ENCODE measurements around the gene TMEM183A.

The TMEM183A gene

DNA sequence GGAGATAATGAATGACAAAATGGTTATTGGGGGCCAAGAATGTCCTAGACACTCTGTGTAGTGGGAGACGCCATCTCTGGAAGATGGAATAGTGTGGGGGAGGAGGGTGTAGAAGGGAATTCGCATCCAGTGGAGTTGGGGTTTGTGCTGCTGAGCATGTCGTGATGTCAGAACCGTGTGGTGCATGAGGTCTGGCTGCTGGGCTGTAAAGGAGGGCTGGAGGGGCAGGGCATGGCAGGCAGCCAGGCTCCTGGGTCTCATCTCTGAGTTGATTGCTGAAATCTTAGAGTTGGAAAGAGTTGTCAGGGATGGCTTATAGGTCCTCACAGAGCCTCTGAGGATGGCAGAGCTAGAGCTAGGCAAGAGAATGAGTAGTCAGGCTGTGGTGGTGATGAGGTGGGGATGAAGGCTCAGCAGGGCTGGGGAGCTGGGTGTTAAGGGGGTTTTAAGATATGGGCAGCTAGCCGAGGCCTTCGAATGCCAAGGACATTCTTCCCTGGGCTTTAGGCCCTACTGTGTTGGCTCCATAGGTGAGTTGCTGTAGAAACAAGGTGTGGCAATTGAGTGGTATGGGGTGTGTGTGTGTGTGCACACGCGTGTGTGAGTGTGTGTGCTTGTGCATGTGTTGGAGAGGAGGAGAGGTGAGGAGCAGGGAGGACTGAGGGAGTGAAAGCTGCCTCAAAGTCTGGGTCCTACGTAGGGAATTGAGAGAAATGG, 21.1 kb downstream of the TMEM183A start:
- H3K27ac ChIP-seq (ENCODE audit: insufficient read depth in 1 of 2, low read depth in 1 of 2, low read length in 2 of 2, poor library complexity in 1 of 2, severe bottlenecking in 2 of 2): no peak overlapping the region
- H3K4me1 ChIP-seq (ENCODE audit: control extremely low read depth in 1 of 4, control insufficient read depth in 4 of 4, insufficient read depth in 4 of 4, low read length in 3 of 4): peaks cover 0 to 14% (median 8%) of the 10 kb centered on the region in 4 experiments
- no peaks in the 10 kb centered on the region for H3K9me3 ChIP-seq (ENCODE audit: control extremely low read depth in 1 of 5, control insufficient read depth in 4 of 5, insufficient read depth in 2 of 5, low read depth in 1 of 5, low read length in 4 of 5)
- ChIA-PET CTCF (interaction anchor here (0.9 to 6.9 kb wide), 6 partner anchors 13 to 240 kb away, joined by 3 to 65 read pairs (median 4); partner anchors contain the start of gene TMEM183A), POLR2A (interaction anchor here (0.7 kb wide), 1 partner anchor 209 kb away, joined by 3 read pairs; no protein-coding TSS in a partner anchor)
- H3K27me3 ChIP-seq (replicated peaks in 2 of 5; ENCODE audit: control insufficient read depth in 4 of 5, insufficient read depth in 5 of 5, low read length in 4 of 5): peaks cover 3 to 24% (median 21%) of the 10 kb centered on the region in 5 experiments
- H3K4me3 ChIP-seq (ENCODE audit: control insufficient read depth in 1 of 7, extremely low read depth in 1 of 7, insufficient read depth in 4 of 7, low read depth in 2 of 7, low read length in 6 of 7): no peak overlapping the region
- no peak for DNase-seq
- peaks cover 4 to 18% (median 11%) of the 10 kb centered on the region in 4 experiments for H3K36me3 ChIP-seq (ENCODE audit: control insufficient read depth in 4 of 4, insufficient read depth in 4 of 4, low read length in 3 of 4)
- 96% methylated on average over 5 of the region's 9 CpGs for WGBS (ENCODE audit: insufficient coverage)

DNA sequence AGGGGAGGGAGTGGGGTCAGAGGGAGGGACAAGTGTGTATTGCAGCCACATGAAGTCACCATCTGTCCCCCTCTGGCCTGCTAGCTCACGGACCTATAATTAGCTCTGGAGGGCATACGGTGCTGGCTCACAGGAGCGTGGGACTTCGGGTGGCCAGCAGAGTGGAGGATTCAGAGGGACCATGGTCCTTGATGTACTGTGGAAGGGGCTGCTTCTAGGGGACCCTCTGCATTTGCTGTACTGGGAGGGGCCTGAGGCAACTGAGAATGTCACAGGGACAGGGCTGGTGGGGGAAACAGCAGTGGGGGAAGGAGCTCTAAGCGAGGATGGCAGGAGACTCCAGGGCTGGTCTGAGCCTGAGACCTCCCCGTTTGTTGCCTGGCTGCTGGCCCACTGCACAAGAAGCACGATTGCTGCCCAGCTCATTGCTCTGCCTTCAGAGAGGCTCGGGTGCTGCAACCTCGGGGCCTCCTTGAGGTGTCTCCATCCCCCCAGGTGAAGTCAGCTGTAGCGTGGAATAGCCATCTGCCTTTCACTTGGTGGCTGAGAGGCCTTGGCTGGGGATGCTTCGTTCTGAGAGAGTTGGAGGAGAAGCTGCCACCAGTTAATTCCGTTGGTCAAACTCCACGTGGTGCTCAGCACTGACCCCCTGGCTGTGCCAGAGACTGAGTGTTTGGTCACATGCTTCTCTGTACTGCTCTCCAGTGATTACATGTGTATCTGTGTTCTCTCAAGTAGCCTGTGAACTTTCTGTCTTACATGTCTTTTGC, 21.8 kb downstream of the TMEM183A start:
- no peak for DNase-seq
- Histone ChIP-seq H3K9me3 (ENCODE audit: control extremely low read depth in 1 of 5, control insufficient read depth in 4 of 5, insufficient read depth in 2 of 5, low read depth in 1 of 5, low read length in 4 of 5) (no peaks in the 10 kb centered on the region), H3K27me3 (replicated peaks in 2 of 5; ENCODE audit: control insufficient read depth in 4 of 5, insufficient read depth in 5 of 5, low read length in 4 of 5) (peaks cover 3 to 24% (median 21%) of the 10 kb centered on the region in 5 experiments), H3K36me3 (ENCODE audit: control insufficient read depth in 4 of 4, insufficient read depth in 4 of 4, low read length in 3 of 4) (peaks cover 3 to 12% (median 8%) of the 10 kb centered on the region in 4 experiments), H3K4me1 (ENCODE audit: control extremely low read depth in 1 of 4, control insufficient read depth in 4 of 4, insufficient read depth in 4 of 4, low read length in 3 of 4) (peaks cover 0 to 14% (median 8%) of the 10 kb centered on the region in 4 experiments), H3K4me3 (ENCODE audit: control insufficient read depth in 1 of 7, extremely low read depth in 1 of 7, insufficient read depth in 4 of 7, low read depth in 2 of 7, low read length in 6 of 7) (no peak overlapping the region), H3K27ac (ENCODE audit: insufficient read depth in 1 of 2, low read depth in 1 of 2, low read length in 2 of 2, poor library complexity in 1 of 2, severe bottlenecking in 2 of 2) (no peak overlapping the region)
- POLR2A ChIA-PET: no interaction called here
- 95% methylated on average over 13 of the region's 13 CpGs for WGBS (ENCODE audit: insufficient coverage)
- CTCF ChIA-PET: interaction anchor here (0.9 to 6.9 kb wide), 6 partner anchors 12 to 240 kb away, joined by 3 to 65 read pairs (median 14); no protein-coding TSS in a partner anchor

DNA sequence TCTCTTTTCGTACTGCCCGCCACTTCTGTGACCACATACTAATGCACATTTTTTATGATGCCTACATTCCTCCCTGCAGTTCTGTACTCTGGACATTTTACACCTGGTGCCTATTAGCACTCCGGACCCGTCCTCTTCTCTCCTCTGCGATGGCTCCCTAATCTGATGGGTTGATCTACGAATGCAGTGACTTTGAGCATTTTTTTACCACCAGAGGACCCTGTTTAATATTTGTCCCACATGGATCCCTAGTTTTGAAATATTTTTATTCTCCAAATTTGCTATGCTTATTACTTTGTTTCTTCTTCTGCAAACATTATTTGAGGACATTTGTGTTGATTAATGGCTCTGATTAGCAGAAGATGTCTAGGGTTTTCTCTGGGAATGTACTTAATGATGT, 24.3 kb downstream of the TMEM183A start:
- peak in 1 of 3 donors; percentile 38 for DNase-seq
- Histone ChIP-seq H3K27me3 (replicated peaks in 2 of 5; ENCODE audit: control insufficient read depth in 4 of 5, insufficient read depth in 5 of 5, low read length in 4 of 5) (peaks cover 3 to 25% (median 20%) of the 10 kb centered on the region in 5 experiments), H3K4me1 (ENCODE audit: control extremely low read depth in 1 of 4, control insufficient read depth in 4 of 4, insufficient read depth in 4 of 4, low read length in 3 of 4) (peaks cover 0 to 10% (median 6%) of the 10 kb centered on the region in 4 experiments), H3K27ac (ENCODE audit: insufficient read depth in 1 of 2, low read depth in 1 of 2, low read length in 2 of 2, poor library complexity in 1 of 2, severe bottlenecking in 2 of 2) (no peak overlapping the region), H3K36me3 (ENCODE audit: control insufficient read depth in 4 of 4, insufficient read depth in 4 of 4, low read length in 3 of 4) (no peaks in the 10 kb centered on the region), H3K9me3 (ENCODE audit: control extremely low read depth in 1 of 5, control insufficient read depth in 4 of 5, insufficient read depth in 2 of 5, low read depth in 1 of 5, low read length in 4 of 5) (no peaks in the 10 kb centered on the region), H3K4me3 (ENCODE audit: control insufficient read depth in 1 of 7, extremely low read depth in 1 of 7, insufficient read depth in 4 of 7, low read depth in 2 of 7, low read length in 6 of 7) (no peak overlapping the region)
- WGBS (ENCODE audit: insufficient coverage): 64% methylated on average over 5 of the region's 6 CpGs
- CTCF ChIA-PET: interaction anchor here (0.6 to 6.9 kb wide), 4 partner anchors 9 to 237 kb away, joined by 4 to 65 read pairs (median 26); no protein-coding TSS in a partner anchor
- POLR2A ChIA-PET: no interaction called here

DNA sequence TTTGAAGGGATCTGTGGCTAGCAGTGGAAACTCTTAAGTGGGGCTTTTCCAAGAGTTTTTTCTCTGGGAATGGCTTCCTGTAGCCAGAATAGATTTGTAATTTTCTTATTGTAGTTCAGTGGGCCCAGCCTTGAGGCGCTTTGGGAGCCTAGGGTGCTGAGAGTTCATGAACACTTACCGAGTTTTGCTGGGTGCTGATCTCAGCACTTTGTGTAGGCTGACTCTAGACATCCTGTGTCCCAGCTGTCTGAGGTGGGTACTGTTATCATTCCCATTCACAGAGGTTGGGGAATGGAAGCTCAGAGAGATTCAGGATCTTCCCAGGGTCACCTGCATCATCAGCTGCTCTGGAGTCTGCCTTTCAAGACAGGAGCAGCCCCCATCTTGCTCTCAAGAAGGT, 26.1 kb downstream of the TMEM183A start:
- POLR2A ChIA-PET: interaction anchor here (0.7 kb wide), 1 partner anchor 78 kb away, joined by 3 read pairs; no protein-coding TSS in a partner anchor
- WGBS (ENCODE audit: insufficient coverage): 100% methylated on average over 2 of the region's 2 CpGs

DNA sequence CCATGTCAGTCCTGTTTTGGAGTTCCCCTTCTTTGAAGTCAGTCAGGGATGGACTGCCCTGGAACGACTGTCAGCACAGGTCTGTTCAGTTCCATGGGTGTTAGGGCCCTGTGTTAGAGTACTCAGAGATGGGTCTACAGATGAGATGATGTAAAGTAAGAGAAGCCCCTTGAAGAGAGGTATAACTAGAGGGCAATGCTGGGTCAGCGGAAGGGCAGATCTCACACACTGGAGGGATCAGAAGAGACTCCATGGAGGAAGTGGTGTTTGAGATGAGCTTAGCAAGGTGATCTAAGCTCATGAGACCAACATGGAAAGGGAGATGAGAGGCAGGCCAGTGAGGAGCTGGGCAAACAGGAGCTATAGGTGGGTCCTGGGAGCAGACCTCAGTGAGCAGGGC, 26.7 kb downstream of the TMEM183A start:
- H3K27ac ChIP-seq (ENCODE audit: insufficient read depth in 1 of 2, low read depth in 1 of 2, low read length in 2 of 2, poor library complexity in 1 of 2, severe bottlenecking in 2 of 2): no peak overlapping the region
- H3K9me3 ChIP-seq (ENCODE audit: control extremely low read depth in 1 of 5, control insufficient read depth in 4 of 5, insufficient read depth in 2 of 5, low read depth in 1 of 5, low read length in 4 of 5): no peaks in the 10 kb centered on the region
- peaks cover 0 to 10% (median 6%) of the 10 kb centered on the region in 4 experiments for H3K4me1 ChIP-seq (ENCODE audit: control extremely low read depth in 1 of 4, control insufficient read depth in 4 of 4, insufficient read depth in 4 of 4, low read length in 3 of 4)
- 88% methylated on average over 2 of the region's 2 CpGs for WGBS (ENCODE audit: insufficient coverage)
- no peaks in the 10 kb centered on the region for H3K36me3 ChIP-seq (ENCODE audit: control insufficient read depth in 4 of 4, insufficient read depth in 4 of 4, low read length in 3 of 4)
- ChIA-PET POLR2A (interaction anchor here (0.5 kb wide), 1 partner anchor 1824 kb away, joined by 4 read pairs; no protein-coding TSS in a partner anchor), CTCF (interaction anchor here (0.6 to 12.0 kb wide), 11 partner anchors 21 to 241 kb away, joined by 3 to 164 read pairs (median 4); partner anchors contain the start of gene MYBPH)
- DNase-seq: no peak
- H3K4me3 ChIP-seq (ENCODE audit: control insufficient read depth in 1 of 7, extremely low read depth in 1 of 7, insufficient read depth in 4 of 7, low read depth in 2 of 7, low read length in 6 of 7): no peak overlapping the region
- peaks cover 0 to 11% (median 0%) of the 10 kb centered on the region in 5 experiments for H3K27me3 ChIP-seq (replicated peaks in 2 of 5; ENCODE audit: control insufficient read depth in 4 of 5, insufficient read depth in 5 of 5, low read length in 4 of 5)

More for the DNA sequence above, 26.1 kb downstream of the TMEM183A start:
- CTCF ChIA-PET: interaction anchor here (0.7 to 12.0 kb wide), 6 partner anchors 25 to 309 kb away, joined by 3 to 164 read pairs (median 14); partner anchors contain the start of gene MYBPH
- no peaks in the 10 kb centered on the region for H3K36me3 ChIP-seq (ENCODE audit: control insufficient read depth in 4 of 4, insufficient read depth in 4 of 4, low read length in 3 of 4)
- H3K9me3 ChIP-seq (ENCODE audit: control extremely low read depth in 1 of 5, control insufficient read depth in 4 of 5, insufficient read depth in 2 of 5, low read depth in 1 of 5, low read length in 4 of 5): no peaks in the 10 kb centered on the region
- H3K27ac ChIP-seq (ENCODE audit: insufficient read depth in 1 of 2, low read depth in 1 of 2, low read length in 2 of 2, poor library complexity in 1 of 2, severe bottlenecking in 2 of 2): no peak overlapping the region
- DNase-seq: no peak
- no peak overlapping the region for H3K4me3 ChIP-seq (ENCODE audit: control insufficient read depth in 1 of 7, extremely low read depth in 1 of 7, insufficient read depth in 4 of 7, low read depth in 2 of 7, low read length in 6 of 7)
- H3K27me3 ChIP-seq (replicated peaks in 2 of 5; ENCODE audit: control insufficient read depth in 4 of 5, insufficient read depth in 5 of 5, low read length in 4 of 5): peaks cover 0 to 17% (median 2%) of the 10 kb centered on the region in 5 experiments
- H3K4me1 ChIP-seq (ENCODE audit: control extremely low read depth in 1 of 4, control insufficient read depth in 4 of 4, insufficient read depth in 4 of 4, low read length in 3 of 4): peaks cover 0 to 6% (median 2%) of the 10 kb centered on the region in 4 experiments

DNA sequence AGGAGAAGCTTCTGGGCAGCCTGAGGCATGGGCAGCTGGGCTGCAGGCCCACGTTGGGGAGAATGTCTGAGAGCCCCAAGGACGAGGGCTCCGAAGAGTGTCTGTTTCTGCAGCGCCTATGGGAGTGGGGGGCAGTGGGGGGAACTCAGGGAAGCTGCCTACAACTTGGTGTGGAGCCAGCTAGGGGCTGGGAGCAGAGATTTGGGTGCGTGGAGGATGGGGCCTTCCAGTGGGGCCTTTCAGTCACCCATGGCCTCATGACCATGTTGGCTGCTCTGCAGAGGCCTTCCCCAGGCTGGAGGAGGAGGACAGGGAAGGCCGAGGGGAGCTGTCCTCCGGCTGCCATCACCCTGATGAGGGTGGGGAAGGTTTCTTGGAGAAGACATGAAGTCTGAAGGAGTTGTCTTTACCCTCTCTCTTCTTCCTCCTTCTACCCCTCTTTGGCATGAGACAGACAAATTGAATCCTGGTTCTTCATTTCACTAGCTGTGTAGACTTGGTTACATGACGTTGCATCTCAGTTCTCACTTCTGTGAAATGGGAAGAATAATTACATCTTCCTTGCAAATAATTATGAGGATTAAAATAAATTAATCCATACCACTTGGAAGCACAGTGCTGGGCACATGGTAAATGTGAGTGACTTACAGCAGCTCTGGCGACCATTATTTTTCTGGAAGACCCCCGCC, 27.4 kb downstream of the TMEM183A start:
- Histone ChIP-seq H3K27me3 (replicated peaks in 2 of 5; ENCODE audit: control insufficient read depth in 4 of 5, insufficient read depth in 5 of 5, low read length in 4 of 5) (peaks cover 0 to 10% (median 0%) of the 10 kb centered on the region in 5 experiments), H3K4me1 (ENCODE audit: control extremely low read depth in 1 of 4, control insufficient read depth in 4 of 4, insufficient read depth in 4 of 4, low read length in 3 of 4) (peaks cover 0 to 11% (median 8%) of the 10 kb centered on the region in 4 experiments), H3K36me3 (ENCODE audit: control insufficient read depth in 4 of 4, insufficient read depth in 4 of 4, low read length in 3 of 4) (no peaks in the 10 kb centered on the region), H3K27ac (ENCODE audit: insufficient read depth in 1 of 2, low read depth in 1 of 2, low read length in 2 of 2, poor library complexity in 1 of 2, severe bottlenecking in 2 of 2) (no peak overlapping the region), H3K4me3 (ENCODE audit: control insufficient read depth in 1 of 7, extremely low read depth in 1 of 7, insufficient read depth in 4 of 7, low read depth in 2 of 7, low read length in 6 of 7) (no peak overlapping the region), H3K9me3 (ENCODE audit: control extremely low read depth in 1 of 5, control insufficient read depth in 4 of 5, insufficient read depth in 2 of 5, low read depth in 1 of 5, low read length in 4 of 5) (no peaks in the 10 kb centered on the region)
- 99% methylated on average over 7 of the region's 10 CpGs for WGBS (ENCODE audit: insufficient coverage)
- POLR2A ChIA-PET: interaction anchor here (0.5 to 0.6 kb wide), 2 partner anchors 233 to 1823 kb away, joined by 3 to 4 read pairs; no protein-coding TSS in a partner anchor
- no peak for DNase-seq
- CTCF ChIA-PET: interaction anchor here (0.6 to 12.0 kb wide), 13 partner anchors 13 to 242 kb away, joined by 3 to 164 read pairs (median 4); partner anchors contain the start of gene MYBPH
